SK-N-SH (cell line): ENCODE measurements around the gene DACH1.

Experiments
- JUND ChIP-seq: IDR thresholded peaks from 2 replicates; pipeline ENCODE4 v1.4.0; 2012
- POLR2AphosphoS5 ChIP-seq: IDR thresholded peaks from 2 replicates; pipeline ENCODE4 v1.6.1; 2012; ENCODE audit warnings: low read depth, low read length
- RAD21 ChIP-seq: IDR thresholded peaks from 2 replicates; pipeline ENCODE4 v1.6.1; 2012; ENCODE audit warnings: mild to moderate bottlenecking, low read length
- REST ChIP-seq: IDR thresholded peaks from 2 replicates; pipeline ENCODE4 v1.6.1; 2012; ENCODE audit warnings: mild to moderate bottlenecking, low read depth, low read length, moderate library complexity
- SMC3 ChIP-seq: IDR thresholded peaks from 2 replicates; pipeline ENCODE4 v1.6.1; 2012; ENCODE audit warnings: low read depth, low read length, improper control_type of control experiment

GRCh38 chr13:71587817-71588216, 279.2 kb downstream of the DACH1 start:
- no peak for TF ChIP-seq POLR2AphosphoS5
- TF ChIP-seq SMC3 = no peak
- TF ChIP-seq REST = no peak
- TF ChIP-seq JUND = no peak
- no peak for TF ChIP-seq RAD21
